Cardiac muscle cell (in vitro differentiated cells and primary cell): Measurements from ENCODE around the gene ALG12. TPM values are rescaled to one million over a fixed set of nuclear protein-coding genes. Genes with fewer than 3 reads are reported as not detected.

ENCODE experiments used
- DNase-seq, 2 donors: peaks; one replicate each; pipeline versions ENCODE4 v3.0.0 to v3.0.0-alpha.2; 2010 to 2017; ENCODE audit warnings: low read depth in 1 of 2, low spot score in 1 of 2
- H3K27ac ChIP-seq: fragments of 200-600 bp; sonication (generic); 2 replicates; pipeline ENCODE4 v1.5.1; 2016
- H3K27me3 ChIP-seq: fragments of 200-600 bp; sonication (generic); 2 replicates; pipeline ENCODE4 v1.6.0; 2016; ENCODE audit warnings: control low read depth
- H3K36me3 ChIP-seq: fragments of 200-600 bp; sonication (generic); 2 replicates; pipeline ENCODE4 v1.5.1; 2016; ENCODE audit warnings: control low read depth
- H3K4me1 ChIP-seq: fragments of 200-600 bp; sonication (generic); 2 replicates; pipeline ENCODE4 v1.8.1; 2017; ENCODE audit warnings: low read depth, mild to moderate bottlenecking, mixed run types
- H3K4me3 ChIP-seq: fragments of 200-600 bp; sonication (generic); 2 replicates; pipeline ENCODE4 v1.5.1; 2016; ENCODE audit warnings: mild to moderate bottlenecking
- H3K9me3 ChIP-seq: fragments of 200-600 bp; sonication (generic); 2 replicates; pipeline ENCODE4 v1.5.1; 2017; ENCODE audit warnings: low read depth, mild to moderate bottlenecking, control low read depth
- polyA plus RNA-seq: library from polyadenylated mRNA; unstranded; fragments of >200 nt; fragmentation: Nextera tagmentation; extraction: Ambion mirVana; gene quantifications from 2 replicates; pipeline ENCODE4 v1.2.1, GENCODE V29; 2016
- total RNA-seq: library from RNA; depleted of rRNA; stranded (reverse); fragments of >200 nt; gene quantifications from 2 replicates; pipeline ENCODE4 v1.2.3, GENCODE V29; 2016
- TF ChIP-seq, protein P1 (sequence below): IDR thresholded peaks from 2 replicates; pipeline ENCODE4 v1.5.1; 2012; ENCODE audit warnings: low read depth, mild to moderate bottlenecking, low read length

The ALG12 gene
- total and polyA plus RNA-seq, 2 experiments from 2014 or later, result 10.5 to 38.0 TPM

- no peaks in the 10 kb centered on the region for H3K27me3 ChIP-seq
- DNase-seq, result no peak
- TF ChIP-seq, protein P1, sequence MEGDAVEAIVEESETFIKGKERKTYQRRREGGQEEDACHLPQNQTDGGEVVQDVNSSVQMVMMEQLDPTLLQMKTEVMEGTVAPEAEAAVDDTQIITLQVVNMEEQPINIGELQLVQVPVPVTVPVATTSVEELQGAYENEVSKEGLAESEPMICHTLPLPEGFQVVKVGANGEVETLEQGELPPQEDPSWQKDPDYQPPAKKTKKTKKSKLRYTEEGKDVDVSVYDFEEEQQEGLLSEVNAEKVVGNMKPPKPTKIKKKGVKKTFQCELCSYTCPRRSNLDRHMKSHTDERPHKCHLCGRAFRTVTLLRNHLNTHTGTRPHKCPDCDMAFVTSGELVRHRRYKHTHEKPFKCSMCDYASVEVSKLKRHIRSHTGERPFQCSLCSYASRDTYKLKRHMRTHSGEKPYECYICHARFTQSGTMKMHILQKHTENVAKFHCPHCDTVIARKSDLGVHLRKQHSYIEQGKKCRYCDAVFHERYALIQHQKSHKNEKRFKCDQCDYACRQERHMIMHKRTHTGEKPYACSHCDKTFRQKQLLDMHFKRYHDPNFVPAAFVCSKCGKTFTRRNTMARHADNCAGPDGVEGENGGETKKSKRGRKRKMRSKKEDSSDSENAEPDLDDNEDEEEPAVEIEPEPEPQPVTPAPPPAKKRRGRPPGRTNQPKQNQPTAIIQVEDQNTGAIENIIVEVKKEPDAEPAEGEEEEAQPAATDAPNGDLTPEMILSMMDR, result no peak
- H3K4me1 ChIP-seq, result peaks cover 6% of the 10 kb centered on the region
- H3K4me3 ChIP-seq, result peak overlapping the region; percentile 93
- H3K36me3 ChIP-seq, result peaks cover 11% of the 10 kb centered on the region
- H3K9me3 ChIP-seq, result no peaks in the 10 kb centered on the region
- H3K27ac ChIP-seq, result no peak overlapping the region
Measured at GRCh38 chr22:49958931-49959781, 40.9 kb upstream of the ALG12 start.

DNA sequence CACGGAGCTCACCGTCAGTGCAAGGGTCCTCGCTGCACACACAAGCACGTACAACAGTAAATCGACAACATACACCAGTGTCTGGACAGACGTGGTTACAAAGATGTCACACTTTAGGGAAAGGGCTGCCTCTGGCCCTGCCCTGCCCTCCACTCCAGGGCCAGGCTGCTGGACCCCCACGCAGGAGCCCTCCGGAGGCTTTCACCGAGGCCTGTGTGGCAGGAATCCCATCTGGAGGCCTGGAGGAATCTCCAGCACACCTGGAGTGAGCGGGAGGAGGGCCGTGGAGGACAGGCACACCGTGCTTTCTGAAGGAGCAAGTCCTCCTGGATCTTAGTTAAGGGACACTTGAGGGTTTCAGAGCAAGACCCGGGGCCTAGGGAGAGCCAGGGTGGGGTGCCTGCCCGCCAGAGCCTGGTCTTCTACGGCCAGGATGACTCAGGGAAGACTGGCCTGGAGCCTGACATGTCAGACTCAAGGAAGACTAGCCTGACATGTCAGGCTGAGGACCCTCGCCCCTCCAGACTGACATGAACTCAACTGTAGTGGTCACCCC is 40.2 kb upstream of the ALG12 start:
- H3K4me1 ChIP-seq, result peaks cover 6% of the 10 kb centered on the region
- no peak overlapping the region for H3K4me3 ChIP-seq
- no peaks in the 10 kb centered on the region for H3K9me3 ChIP-seq
- TF ChIP-seq, protein P1, result no peak
- DNase-seq, result no peak
- H3K27ac ChIP-seq, result no peak overlapping the region
- H3K27me3 ChIP-seq, result no peaks in the 10 kb centered on the region
- peaks cover 7% of the 10 kb centered on the region for H3K36me3 ChIP-seq

DNA sequence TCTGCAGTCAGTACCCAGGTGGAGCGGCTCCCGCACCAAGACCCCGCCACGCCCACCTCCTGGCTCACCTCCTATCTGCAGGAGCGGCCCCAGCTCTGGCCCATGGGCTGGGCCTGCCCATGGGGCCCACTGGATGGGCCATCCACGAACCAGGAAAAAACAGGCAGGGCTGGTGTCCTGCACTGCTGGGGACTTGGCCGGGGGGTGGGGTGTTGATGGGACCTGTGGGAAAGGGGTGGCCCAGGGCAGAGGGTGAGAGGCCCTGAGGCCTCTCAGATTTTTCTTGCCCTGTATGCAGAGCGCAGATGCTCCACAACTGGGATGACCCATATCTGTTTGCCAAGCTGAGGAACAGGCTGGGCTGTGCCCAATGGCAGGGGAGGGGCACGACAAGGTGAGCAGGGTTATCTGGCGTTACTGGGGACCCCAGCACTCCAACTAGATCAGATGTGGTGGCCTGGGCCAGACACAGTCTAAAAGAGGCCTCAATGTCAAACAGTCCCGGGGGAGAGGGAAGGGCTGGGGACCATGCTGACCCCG is 39.7 kb upstream of the ALG12 start:
- no peaks in the 10 kb centered on the region for H3K9me3 ChIP-seq
- no peaks in the 10 kb centered on the region for H3K27me3 ChIP-seq
- no peak overlapping the region for H3K27ac ChIP-seq
- no peak overlapping the region for H3K4me3 ChIP-seq
- TF ChIP-seq, protein P1, result no peak
- H3K36me3 ChIP-seq, result peaks cover 2% of the 10 kb centered on the region
- DNase-seq, result no peak
- H3K4me1 ChIP-seq, result peaks cover 6% of the 10 kb centered on the region

- Histone ChIP-seq H3K27ac (no peak overlapping the region), H3K9me3 (no peaks in the 10 kb centered on the region), H3K27me3 (no peaks in the 10 kb centered on the region), H3K4me1 (peaks cover 12% of the 10 kb centered on the region), H3K4me3 (no peak overlapping the region), H3K36me3 (no peaks in the 10 kb centered on the region)
- DNase-seq, result no peak
- TF ChIP-seq, protein P1, result no peak
Measured at GRCh38 chr22:49956914-49957825, 38.9 kb upstream of the ALG12 start.

GRCh38 chr22:49956418-49956770 is 38.2 kb upstream of the ALG12 start:
- Histone ChIP-seq H3K9me3 (no peaks in the 10 kb centered on the region), H3K4me3 (no peak overlapping the region), H3K27ac (no peak overlapping the region), H3K27me3 (no peaks in the 10 kb centered on the region), H3K4me1 (peaks cover 16% of the 10 kb centered on the region), H3K36me3 (no peaks in the 10 kb centered on the region)
- TF ChIP-seq, protein P1, result no peak
- DNase-seq, result no peak
